ENCODE data around the gene HSDL2.
"Not testable (repeated sequence)": the region's sequence is repeated elsewhere in the genome, so short reads cannot be mapped to it uniquely, and the experiment has no call there.

HSDL2 gene

DNA sequence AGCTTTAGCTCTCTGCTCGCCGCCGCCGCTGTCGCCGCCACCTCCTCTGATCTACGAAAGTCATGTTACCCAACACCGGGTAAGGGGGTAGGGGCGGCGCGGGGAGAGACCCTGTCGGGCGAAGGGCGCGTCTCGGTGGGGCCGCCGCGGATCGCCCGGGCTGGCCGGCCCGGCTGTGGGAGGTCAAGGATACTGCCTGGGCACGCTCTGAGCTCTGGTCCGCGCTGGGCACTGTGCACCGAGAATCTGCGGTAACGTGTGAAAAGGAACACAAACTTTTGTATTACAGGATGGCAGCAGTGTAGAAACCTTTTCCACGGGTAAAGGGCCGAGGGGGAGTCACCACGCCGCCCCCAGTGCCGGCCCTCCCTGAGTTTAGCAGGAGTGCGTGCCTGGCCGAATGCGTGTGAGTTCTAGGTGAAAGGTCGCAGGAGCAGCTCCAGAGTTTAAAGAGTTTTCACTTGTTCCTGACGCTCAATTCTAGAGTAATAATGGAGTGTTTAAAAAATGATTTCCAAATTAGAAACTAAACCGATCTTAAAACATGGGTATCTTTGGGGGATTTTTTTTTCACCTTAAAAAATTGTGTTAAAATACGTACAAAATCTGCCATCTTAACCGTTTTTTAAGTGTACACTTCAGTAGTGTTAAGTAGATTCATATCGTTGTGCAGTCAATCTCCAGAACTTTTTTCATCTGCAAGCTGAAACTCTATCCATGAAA, at the start of gene HSDL2:
HSDL2 (plus strand) TSS at position 7 of the 723 bp plus-strand sequence; CDS start at position 63, 56 bp downstream.
- DNase-seq (ENCODE audit: low spot score) = no peak

DNA sequence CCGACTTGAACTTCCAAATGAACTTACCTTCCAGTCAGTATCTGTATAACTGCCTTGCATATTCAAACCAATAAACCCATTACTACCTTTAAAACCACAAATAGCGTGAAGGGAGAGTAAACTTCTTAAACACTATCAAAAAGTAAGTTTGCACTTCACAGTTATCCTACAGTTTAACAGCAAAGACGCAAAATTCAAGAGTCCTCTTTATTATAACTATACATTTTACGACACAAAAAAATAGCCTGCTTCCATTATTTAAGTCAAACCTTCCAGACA, 48.3 kb upstream of the HSDL2 start:
- no peak for DNase-seq (ENCODE audit: low spot score)

DNA sequence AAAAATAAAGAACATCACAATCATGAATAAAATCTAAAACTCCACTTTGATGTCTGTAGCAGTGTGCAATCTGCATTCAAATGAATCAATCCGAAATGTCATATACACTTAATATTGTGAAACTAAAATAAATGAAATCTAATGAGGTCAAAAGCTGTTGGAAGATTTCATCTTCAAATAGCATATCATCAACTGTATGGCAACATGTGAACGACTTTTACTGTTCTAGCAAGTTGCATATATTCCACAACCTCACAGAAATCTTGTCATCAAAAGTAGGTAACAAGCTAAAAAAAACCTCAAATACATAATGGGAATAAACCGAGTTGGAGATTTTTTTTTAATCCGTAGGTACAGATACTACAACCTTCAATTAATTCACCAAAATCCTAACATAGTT, 47.7 kb upstream of the HSDL2 start:
- DNase-seq (ENCODE audit: low spot score) = no peak

DNA sequence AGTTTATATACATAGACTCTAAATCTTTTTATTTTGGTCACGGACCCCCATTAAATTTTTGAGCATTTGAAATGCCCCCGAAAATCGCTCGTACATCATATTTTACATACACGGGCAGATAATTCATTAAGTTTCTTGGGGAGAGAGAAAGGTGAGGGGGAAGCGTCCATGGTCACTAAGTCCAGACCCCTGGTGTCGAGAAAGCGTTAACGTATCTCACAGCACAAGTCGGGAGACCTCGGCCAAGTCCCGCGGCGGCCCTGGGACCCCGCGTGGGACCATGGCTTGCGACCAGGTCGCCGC, 47.3 kb upstream of the HSDL2 start:
- DNase-seq (ENCODE audit: low spot score) = no peak

DNA sequence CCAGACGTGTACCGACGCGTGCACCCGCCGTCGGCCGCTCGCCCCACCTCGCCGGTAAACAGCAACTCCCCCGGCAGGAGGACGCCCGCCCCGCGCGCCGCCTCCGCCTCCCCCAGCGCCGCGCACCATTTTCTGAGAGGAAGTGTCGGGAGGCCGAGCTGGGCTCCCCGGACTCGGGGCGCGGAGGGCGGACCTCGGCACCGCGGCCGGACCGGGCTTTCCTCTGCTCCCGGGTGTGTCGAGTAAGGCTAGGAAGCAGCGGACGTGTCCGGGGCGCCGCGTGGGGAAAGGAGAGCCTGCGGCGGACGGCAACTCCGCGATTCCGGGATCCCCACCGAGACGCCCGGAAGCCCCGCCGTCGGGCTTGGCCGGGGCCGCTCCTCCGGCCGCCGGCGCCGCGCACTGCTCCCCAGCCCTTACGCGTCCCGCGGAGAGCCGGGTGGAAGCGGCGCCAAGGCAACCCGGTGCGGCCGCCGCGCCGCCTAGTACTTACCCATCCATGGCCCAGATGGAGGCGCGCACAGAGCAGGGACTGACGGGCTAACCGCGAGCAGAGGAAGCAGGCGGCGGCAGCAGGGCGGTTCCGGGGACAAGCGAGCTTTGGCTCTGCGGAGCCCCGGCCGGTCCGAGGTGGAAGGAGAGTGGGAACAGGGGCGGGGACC, 46.8 kb upstream of the HSDL2 start, which contains the start of gene PTBP3:
PTBP3 (minus strand) TSS at position 643 of the 662 bp plus-strand sequence. CDS start 35,754 bp downstream, outside the sequence.
- DNase-seq (ENCODE audit: low spot score) = peak; percentile 86

DNA sequence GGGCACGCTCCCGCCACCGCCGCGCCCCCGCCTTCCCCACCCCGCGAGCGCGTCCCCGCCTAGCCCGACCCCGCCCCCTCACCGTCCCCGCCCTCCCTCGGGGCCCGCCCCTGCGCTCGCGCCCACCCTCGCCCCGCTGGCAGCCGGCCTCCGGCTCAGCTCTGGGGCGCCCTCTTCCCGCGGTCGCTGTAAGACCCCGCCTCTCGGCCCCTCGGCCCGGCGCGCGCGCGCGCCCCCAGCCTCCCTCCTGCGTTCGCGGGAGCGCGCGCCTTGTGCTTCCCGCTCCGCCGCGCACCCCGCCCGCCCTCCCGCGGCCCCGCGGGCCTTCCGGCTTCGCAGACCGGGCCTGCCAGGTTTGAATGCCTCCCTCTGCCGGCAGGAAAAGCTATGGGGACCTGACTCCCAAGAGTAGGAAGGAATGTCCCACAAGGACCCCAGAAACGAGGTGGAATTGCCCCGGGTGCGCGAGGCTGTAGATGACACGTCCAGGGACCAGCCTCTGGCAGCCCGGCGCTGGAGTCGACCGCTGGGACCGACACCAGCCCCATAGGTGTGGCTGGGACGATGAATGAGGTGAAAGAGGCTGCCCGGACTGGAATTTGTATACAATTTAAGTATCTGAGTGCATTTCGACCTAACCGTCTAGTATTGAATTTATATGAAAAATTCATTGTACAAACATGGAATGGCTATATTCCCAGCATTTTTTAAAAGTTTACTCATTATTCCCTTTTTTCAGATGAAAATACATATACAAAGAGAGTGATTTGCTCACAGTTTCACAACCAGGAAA, 46.1 kb upstream of the HSDL2 start:
- DNase-seq (ENCODE audit: low spot score) = peak; percentile 98

DNA sequence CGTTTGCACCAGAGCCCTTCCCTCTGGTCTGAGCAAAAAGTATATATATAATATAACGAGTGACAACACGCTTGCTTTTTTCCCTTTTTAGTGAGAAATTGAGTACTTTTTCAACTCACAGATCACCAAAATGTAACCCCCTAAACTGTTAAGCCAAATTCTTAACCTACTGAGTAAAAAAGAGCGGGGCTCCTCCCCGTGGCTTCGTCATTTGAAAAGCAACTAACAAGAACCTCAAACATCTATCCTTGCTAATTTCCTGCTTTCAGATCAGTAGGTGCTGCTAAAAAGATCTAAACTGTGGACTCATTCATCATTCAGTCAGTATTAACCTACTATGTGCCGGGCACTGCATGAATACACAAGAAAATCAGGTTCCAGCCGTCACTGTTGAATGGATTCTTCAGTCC, 45.5 kb upstream of the HSDL2 start:
- no peak for DNase-seq (ENCODE audit: low spot score)

DNA sequence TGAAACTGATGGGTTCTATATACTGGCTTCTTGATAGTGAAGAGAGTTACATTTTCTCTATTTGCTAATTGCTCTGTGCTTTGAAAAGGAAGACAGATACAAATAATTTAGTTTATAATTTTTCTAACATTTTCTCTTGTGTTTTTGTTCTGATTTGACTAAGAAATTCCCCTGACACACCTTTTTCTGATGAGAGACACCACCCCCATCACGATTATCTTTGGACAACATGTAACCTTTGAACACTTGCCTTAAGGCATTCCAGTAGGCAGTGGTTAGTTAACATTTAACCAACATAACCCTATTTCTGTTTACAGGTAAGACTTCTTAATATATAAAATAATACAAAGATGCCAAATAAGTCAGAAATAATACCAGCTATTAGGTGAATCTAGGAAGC, 42.4 kb upstream of the HSDL2 start:
- no peak for DNase-seq (ENCODE audit: low spot score)

DNA sequence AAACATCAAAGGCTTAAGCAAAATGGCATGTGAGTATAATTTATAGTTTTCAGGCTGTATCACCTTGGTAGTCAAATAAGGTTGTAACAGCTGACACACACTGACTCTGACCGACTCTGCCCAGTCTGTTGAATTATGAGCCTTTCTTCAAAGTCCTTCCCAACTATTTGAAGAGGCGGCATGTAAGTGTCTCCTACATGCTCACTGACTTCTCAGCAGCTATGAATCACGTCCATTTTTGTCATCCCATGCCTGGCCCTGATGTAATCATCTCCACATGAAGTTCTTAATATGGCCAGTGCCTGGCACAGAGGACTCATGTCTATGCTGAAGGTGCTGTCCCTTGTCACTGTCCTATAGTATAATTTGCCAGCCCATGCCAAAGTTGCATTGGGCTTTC, 41.3 kb upstream of the HSDL2 start:
- DNase-seq (ENCODE audit: low spot score) = no peak

DNA sequence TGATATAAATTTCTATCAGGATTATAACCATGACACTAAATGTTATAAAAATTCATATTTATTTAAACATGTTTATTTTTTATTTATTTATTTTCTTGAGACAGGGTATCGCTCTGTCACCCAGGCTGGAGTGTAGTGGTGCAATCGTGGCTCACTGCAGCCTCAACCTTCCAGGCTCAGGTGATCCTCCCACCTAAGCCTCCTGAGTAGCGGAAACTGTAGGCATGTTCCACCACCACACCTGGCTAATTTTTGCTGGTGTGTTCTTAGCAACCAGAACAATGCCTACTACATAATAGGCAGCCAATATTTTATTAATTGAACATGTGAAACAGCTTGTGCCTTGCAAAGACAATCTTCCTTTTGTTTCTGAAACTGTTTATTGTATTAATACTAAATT, 40.0 kb upstream of the HSDL2 start:
- DNase-seq (ENCODE audit: low spot score) = no peak

DNA sequence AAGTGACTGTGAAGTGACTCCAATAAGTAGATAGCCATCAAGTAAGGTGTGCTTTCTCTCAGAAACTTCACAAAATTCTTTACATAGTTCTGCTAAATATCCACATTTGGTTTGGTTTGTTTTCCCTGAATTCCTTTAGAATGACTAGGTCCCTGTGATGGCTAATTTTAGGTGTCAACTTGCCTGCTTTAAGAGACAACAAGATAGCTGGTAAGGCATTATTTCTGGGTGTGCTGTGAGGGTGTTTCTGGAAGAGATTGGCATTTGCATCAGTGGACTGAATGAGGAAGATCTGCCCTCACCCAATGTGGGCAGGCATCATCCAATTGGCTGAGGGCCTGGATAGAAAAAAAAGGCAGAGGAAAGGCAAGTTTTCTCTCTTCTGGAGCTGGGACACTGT, 38.2 kb upstream of the HSDL2 start:
- DNase-seq (ENCODE audit: low spot score) = no peak

DNA sequence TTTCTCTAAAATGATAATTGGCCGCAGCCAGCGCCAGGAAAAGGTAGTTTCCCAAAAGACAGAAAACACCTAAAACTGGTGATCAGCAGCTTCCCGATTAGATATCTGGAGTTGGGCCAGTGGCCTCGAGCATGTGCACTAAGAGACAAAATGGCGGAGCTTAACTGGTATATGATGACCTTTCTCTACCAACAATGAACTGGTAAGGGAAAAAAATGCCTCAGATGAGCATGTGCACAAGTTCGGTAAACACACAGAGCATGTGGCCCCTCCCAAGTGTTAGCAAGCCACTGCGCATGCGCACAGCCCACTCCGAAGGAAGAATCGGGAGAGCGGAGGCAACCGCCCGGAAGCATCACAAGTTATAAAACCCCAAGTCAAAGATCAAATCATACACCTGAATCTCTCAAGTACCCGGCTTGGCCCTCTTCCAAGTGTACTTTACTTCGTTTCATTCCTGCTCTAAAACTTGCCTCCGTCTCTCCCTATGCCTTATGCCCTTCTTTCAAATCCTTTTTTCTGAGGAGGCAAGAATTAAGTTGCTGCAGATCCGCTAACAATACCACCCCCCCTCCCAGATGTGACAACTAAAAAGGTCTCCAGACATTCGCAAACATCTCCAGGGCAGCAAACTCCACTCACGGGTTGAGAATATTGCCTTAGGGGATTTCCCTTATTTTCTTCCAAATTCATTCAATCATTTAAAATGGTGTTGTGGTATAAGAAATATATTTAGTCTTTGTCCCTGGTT, 31.5 kb upstream of the HSDL2 start:
- peak; percentile 62 for DNase-seq (ENCODE audit: low spot score)

DNA sequence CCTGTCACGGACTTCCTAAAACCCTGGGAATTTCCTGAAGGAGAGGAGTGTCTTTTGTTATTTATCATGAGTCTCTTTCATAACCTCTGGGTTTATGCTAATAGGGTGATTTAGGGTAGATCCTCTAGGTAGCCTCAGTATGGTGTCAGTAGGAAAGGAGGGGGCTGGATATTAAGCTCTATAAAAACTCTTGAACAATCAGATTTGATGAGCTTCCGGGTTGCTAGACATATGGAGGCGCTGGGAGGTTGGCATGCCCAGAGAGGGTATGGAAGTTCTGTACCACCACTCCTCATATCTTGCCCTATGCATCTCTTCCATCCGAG, 30.9 kb upstream of the HSDL2 start:
- DNase-seq (ENCODE audit: low spot score) = no peak

DNA sequence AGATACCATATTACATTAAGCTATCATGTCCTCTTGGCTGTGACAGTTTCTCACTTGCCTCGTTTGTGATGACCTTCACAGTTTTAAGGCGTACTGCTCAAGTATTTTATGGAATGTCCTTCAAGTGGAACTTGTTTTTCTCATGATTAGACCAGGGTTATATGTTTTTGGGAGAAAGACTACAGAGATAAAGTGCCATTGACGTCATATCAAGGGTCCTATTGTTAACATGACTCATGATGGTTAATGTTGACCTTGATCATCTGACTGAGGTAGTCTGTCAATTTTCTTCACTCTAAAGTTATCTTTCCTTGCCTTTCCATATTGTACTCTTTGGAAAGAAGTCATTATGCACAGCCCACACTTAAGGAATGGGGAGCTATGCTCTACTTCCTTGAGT, 28.7 kb upstream of the HSDL2 start:
- DNase-seq (ENCODE audit: low spot score) = no peak

DNA sequence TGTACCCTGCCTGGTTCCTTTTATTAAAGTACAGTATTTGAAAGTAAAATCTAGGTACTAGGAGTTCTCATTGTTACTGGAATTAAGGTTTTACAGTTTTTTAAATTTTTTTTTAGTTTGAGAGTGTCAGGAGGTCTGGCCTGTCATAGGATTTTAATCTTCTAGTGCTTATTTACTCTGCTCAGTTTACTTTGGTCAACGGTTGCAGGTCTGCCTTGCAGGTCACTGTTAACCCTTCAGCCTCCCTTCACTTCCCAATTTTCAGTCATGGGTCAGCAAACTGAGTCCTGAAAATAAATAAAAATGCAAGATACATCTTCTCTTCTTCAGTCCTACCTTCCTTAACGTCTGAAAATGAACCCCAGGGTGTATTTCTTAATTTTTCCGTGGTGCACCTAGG, 27.7 kb upstream of the HSDL2 start:
- DNase-seq (ENCODE audit: low spot score) = no peak

DNA sequence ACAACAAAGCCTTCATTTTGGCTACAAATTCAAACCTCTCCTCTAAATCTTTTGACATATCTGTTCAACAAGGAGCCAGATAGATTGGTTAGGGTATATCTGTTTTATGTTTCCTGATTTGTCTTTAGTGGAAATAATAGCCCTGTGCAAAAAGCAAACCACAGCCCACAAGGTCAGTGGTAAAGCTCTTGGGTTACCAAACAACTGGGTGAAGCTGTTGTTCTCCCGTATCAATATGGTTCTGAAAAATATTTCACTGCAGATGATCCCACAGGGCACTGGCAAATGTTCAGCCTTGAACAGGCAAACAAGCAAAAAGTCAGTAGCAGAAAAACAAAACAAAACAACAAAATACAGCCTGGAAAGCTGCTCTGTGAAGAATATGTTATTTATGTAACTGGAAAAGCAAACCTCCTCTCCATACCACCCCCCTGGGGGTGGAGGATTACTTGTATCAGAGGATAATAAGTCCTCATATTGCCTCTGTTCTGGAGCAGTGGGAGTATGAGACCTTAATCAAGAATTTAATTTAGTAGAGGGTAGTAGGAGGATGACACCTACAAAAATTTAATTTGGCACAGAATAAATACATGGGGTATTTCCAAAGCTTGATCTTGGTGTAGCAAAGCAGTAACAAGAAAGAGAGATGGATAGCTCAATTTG, 25.7 kb upstream of the HSDL2 start:
- DNase-seq (ENCODE audit: low spot score) = no peak

DNA sequence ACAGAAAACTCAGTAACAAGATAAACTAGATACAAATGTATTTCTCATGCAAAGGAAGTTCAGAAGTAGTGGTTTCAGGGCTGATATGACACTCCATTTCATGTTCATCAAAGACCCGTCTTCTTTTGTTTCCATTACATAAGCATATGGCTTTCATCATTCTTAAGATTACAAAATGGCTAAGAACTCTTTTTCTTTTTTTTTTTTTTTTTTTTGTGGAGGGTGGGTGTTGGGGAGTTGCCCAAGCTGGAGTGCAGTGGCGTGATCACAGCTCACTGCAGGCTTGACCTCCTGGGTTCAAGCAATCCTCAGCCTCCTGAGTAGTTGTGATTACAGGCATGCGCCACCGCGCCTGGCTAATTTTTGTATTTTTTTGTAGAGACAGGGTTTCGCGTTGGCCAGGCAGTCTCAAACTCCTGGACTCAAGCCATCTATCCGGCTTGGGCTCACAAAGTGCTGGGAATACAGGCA, 24.4 kb upstream of the HSDL2 start:
- no peak for DNase-seq (ENCODE audit: low spot score)

DNA sequence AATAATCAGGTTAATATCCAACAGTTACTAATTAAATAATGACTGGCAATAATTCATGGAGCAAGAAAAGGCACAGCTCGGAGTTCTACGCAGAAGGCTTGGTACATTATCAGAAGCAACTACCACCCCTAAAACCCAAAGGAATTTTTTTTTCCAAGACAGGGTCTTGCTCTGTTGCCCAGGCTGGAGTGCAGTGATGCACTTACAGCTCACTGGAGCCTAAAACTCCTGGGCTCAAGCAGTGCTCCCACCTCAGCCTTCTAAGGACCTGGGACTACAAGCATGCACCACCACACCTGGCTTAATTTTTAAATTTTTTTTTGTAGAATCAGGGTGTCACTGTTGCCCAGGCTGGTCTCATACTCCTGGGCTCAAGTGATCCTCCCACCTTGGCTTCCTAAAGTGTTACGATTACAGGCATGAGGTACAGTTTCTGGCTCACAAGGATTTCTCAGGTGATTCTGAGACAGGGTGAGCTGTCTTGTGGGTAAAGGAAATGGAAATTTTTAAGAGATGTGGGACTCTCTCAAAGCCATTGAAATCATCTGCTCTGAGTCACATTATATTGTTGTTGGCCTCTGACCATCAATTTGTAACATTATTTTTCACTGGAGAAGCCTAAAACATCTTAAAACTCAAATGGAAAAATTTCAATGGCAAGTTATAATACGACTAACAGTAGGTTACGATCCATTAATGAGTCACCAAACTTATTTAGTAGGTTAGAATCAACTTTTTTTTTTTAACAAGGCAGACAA, 19.7 kb upstream of the HSDL2 start:
- DNase-seq (ENCODE audit: low spot score) = no peak

DNA sequence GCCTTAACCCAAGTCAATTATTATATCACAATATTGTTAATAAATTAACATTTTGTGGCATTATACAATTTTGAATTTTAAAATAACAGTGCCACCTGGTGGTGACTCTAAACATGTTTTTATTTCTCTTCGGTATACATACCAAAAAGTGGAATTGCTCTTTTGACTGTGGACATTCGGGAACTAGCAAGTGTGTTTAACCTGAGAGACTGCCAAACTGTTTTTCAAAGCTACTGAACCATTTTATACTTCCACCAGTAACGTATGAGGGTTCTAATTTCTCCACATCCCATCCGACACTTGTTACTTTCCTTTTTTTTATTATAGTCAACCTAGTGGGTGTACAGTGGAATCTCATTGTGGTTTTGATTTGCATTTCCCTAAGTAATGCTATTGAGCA, 18.3 kb upstream of the HSDL2 start:
- DNase-seq (ENCODE audit: low spot score) = no peak

DNA sequence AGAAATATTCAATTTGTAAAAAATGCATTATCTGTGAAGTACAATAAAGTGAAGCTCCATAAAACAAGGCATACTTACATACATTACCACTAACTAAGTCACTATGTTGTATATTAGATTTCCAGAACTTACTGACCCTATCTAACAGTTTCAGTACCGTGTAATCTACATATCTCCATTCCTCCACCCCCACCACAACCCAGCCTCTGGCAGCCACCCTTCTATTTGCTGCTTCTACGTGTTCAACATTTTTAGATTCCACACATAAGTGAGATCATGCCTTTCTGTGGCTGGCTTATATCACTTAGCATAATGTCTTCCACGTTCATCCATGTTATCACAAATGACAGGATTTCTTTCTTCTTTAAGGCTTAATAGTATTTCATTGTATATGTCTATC, 15.1 kb upstream of the HSDL2 start:
- no peak for DNase-seq (ENCODE audit: low spot score)

DNA sequence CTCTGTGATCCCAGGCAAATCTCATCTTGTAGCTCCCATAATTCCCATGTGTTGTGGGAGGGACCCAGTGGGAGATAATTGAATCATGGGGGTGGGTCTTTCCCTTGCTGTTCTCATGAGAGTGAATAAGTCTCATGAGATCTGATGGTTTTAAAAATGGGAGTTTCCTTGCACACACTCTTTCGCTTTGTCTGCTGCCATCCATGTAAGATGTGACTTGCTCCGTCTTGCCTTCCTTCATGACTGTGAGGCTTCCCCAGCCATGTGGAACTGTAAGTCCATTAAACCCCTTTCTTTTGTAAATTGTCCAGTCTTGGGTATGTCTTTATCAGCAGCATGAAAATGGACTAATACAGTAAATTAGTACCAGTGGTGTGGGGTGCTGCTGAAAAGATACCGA, 14.7 kb upstream of the HSDL2 start:
- not testable (repeated sequence) for DNase-seq (ENCODE audit: low spot score)

Measured in ecto neural progenitor cell (in vitro differentiated cells).